ENCODE measurements around the gene PCDH11Y.
"Not testable (repeated sequence)": the region's sequence is repeated elsewhere in the genome, so short reads cannot be mapped to it uniquely, and the experiment has no call there.

PCDH11Y gene

GRCh38 chrY:5000057-5000456 lies at the start of gene PCDH11Y:
Gene PCDH11Y (plus strand): TSS chrY:5000296. CDS start chrY:5057100, 56,804 bp downstream.
- H3K4me3 ChIP-seq (ENCODE audit: low read length); H3K27ac ChIP-seq (ENCODE audit: low read depth, low read length); H3K4me1 ChIP-seq (ENCODE audit: control insufficient read depth, insufficient read depth, low read length); H3K36me3 ChIP-seq (ENCODE audit: control insufficient read depth, insufficient read depth, low read length); H3K27me3 ChIP-seq (ENCODE audit: control insufficient read depth, insufficient read depth, low read length); H3K9ac ChIP-seq (ENCODE audit: low read length): not testable (repeated sequence)

GRCh38 chrY:4967894-4968293 lies 32.2 kb upstream of the PCDH11Y start:
- not testable (repeated sequence) for H3K27ac ChIP-seq (ENCODE audit: low read depth, low read length); H3K36me3 ChIP-seq (ENCODE audit: control insufficient read depth, insufficient read depth, low read length); H3K27me3 ChIP-seq (ENCODE audit: control insufficient read depth, insufficient read depth, low read length); H3K4me1 ChIP-seq (ENCODE audit: control insufficient read depth, insufficient read depth, low read length); H3K4me3 ChIP-seq (ENCODE audit: low read length); H3K9ac ChIP-seq (ENCODE audit: low read length)

GRCh38 chrY:4991743-4992400 lies 8.2 kb upstream of the PCDH11Y start:
- H3K9ac ChIP-seq (ENCODE audit: low read length); H3K4me1 ChIP-seq (ENCODE audit: control insufficient read depth, insufficient read depth, low read length); H3K4me3 ChIP-seq (ENCODE audit: low read length); H3K36me3 ChIP-seq (ENCODE audit: control insufficient read depth, insufficient read depth, low read length); H3K27me3 ChIP-seq (ENCODE audit: control insufficient read depth, insufficient read depth, low read length); H3K27ac ChIP-seq (ENCODE audit: low read depth, low read length): not testable (repeated sequence)

- not testable (repeated sequence) for H3K4me1 ChIP-seq (ENCODE audit: control insufficient read depth, insufficient read depth, low read length); H3K27ac ChIP-seq (ENCODE audit: low read depth, low read length); H3K27me3 ChIP-seq (ENCODE audit: control insufficient read depth, insufficient read depth, low read length); H3K4me3 ChIP-seq (ENCODE audit: low read length); H3K9ac ChIP-seq (ENCODE audit: low read length); H3K36me3 ChIP-seq (ENCODE audit: control insufficient read depth, insufficient read depth, low read length)
These were observed 5.2 kb upstream of the PCDH11Y start for GRCh38 chrY:4994892-4995291.

GRCh38 chrY:5002476-5003184 lies 2.5 kb downstream of the PCDH11Y start:
- not testable (repeated sequence) for H3K27me3 ChIP-seq (ENCODE audit: control insufficient read depth, insufficient read depth, low read length); H3K27ac ChIP-seq (ENCODE audit: low read depth, low read length); H3K4me3 ChIP-seq (ENCODE audit: low read length); H3K4me1 ChIP-seq (ENCODE audit: control insufficient read depth, insufficient read depth, low read length); H3K36me3 ChIP-seq (ENCODE audit: control insufficient read depth, insufficient read depth, low read length); H3K9ac ChIP-seq (ENCODE audit: low read length)

- not testable (repeated sequence) for H3K4me1 ChIP-seq (ENCODE audit: control insufficient read depth, insufficient read depth, low read length); H3K4me3 ChIP-seq (ENCODE audit: low read length); H3K9ac ChIP-seq (ENCODE audit: low read length); H3K27me3 ChIP-seq (ENCODE audit: control insufficient read depth, insufficient read depth, low read length); H3K27ac ChIP-seq (ENCODE audit: low read depth, low read length); H3K36me3 ChIP-seq (ENCODE audit: control insufficient read depth, insufficient read depth, low read length)
These were observed 39.0 kb downstream of the PCDH11Y start for GRCh38 chrY:5038972-5039523.

- not testable (repeated sequence) for H3K36me3 ChIP-seq (ENCODE audit: control insufficient read depth, insufficient read depth, low read length); H3K27me3 ChIP-seq (ENCODE audit: control insufficient read depth, insufficient read depth, low read length); H3K9ac ChIP-seq (ENCODE audit: low read length); H3K4me1 ChIP-seq (ENCODE audit: control insufficient read depth, insufficient read depth, low read length); H3K4me3 ChIP-seq (ENCODE audit: low read length); H3K27ac ChIP-seq (ENCODE audit: low read depth, low read length)
These were observed 82.9 kb downstream of the PCDH11Y start for GRCh38 chrY:5083017-5083416.

- H3K4me3 ChIP-seq (ENCODE audit: low read length); H3K4me1 ChIP-seq (ENCODE audit: control insufficient read depth, insufficient read depth, low read length); H3K27me3 ChIP-seq (ENCODE audit: control insufficient read depth, insufficient read depth, low read length); H3K27ac ChIP-seq (ENCODE audit: low read depth, low read length); H3K9ac ChIP-seq (ENCODE audit: low read length); H3K36me3 ChIP-seq (ENCODE audit: control insufficient read depth, insufficient read depth, low read length): not testable (repeated sequence)
These were observed 182.9 kb downstream of the PCDH11Y start for GRCh38 chrY:5182998-5183397.

- H3K27ac ChIP-seq (ENCODE audit: low read depth, low read length); H3K9ac ChIP-seq (ENCODE audit: low read length); H3K4me3 ChIP-seq (ENCODE audit: low read length); H3K36me3 ChIP-seq (ENCODE audit: control insufficient read depth, insufficient read depth, low read length); H3K27me3 ChIP-seq (ENCODE audit: control insufficient read depth, insufficient read depth, low read length); H3K4me1 ChIP-seq (ENCODE audit: control insufficient read depth, insufficient read depth, low read length): not testable (repeated sequence)
These were observed 215.0 kb downstream of the PCDH11Y start for GRCh38 chrY:5215116-5215515.

- not testable (repeated sequence) for H3K27me3 ChIP-seq (ENCODE audit: control insufficient read depth, insufficient read depth, low read length); H3K27ac ChIP-seq (ENCODE audit: low read depth, low read length); H3K4me3 ChIP-seq (ENCODE audit: low read length); H3K4me1 ChIP-seq (ENCODE audit: control insufficient read depth, insufficient read depth, low read length); H3K9ac ChIP-seq (ENCODE audit: low read length); H3K36me3 ChIP-seq (ENCODE audit: control insufficient read depth, insufficient read depth, low read length)
These were observed 324.8 kb downstream of the PCDH11Y start for GRCh38 chrY:5324931-5325330.

- H3K27me3 ChIP-seq (ENCODE audit: control insufficient read depth, insufficient read depth, low read length): not testable (repeated sequence)
These were observed 342.1 kb downstream of the PCDH11Y start for GRCh38 chrY:5342220-5342619.

GRCh38 chrY:5543705-5544104 lies 543.6 kb downstream of the PCDH11Y start:
- H3K27me3 ChIP-seq (ENCODE audit: control insufficient read depth, insufficient read depth, low read length); H3K4me1 ChIP-seq (ENCODE audit: control insufficient read depth, insufficient read depth, low read length); H3K36me3 ChIP-seq (ENCODE audit: control insufficient read depth, insufficient read depth, low read length); H3K27ac ChIP-seq (ENCODE audit: low read depth, low read length); H3K4me3 ChIP-seq (ENCODE audit: low read length); H3K9ac ChIP-seq (ENCODE audit: low read length): not testable (repeated sequence)

More at GRCh38 chrY:5342220-5342619, 342.1 kb downstream of the PCDH11Y start:
- not testable (repeated sequence) for H3K36me3 ChIP-seq (ENCODE audit: control insufficient read depth, insufficient read depth, low read length); H3K27ac ChIP-seq (ENCODE audit: low read depth, low read length); H3K4me1 ChIP-seq (ENCODE audit: control insufficient read depth, insufficient read depth, low read length); H3K9ac ChIP-seq (ENCODE audit: low read length); H3K4me3 ChIP-seq (ENCODE audit: low read length)

GRCh38 chrY:5638589-5638988 lies 638.5 kb downstream of the PCDH11Y start:
- not testable (repeated sequence) for H3K27ac ChIP-seq (ENCODE audit: low read depth, low read length); H3K4me3 ChIP-seq (ENCODE audit: low read length); H3K9ac ChIP-seq (ENCODE audit: low read length); H3K36me3 ChIP-seq (ENCODE audit: control insufficient read depth, insufficient read depth, low read length); H3K4me1 ChIP-seq (ENCODE audit: control insufficient read depth, insufficient read depth, low read length); H3K27me3 ChIP-seq (ENCODE audit: control insufficient read depth, insufficient read depth, low read length)
